Transverse colon (tissue), 4 donors: ENCODE results near the gene MGMT.

Source experiments
- EP300 ChIP-seq: sonication (generic); formaldehyde crosslinking; IDR thresholded peaks from one replicate; pipeline ENCODE4 v1.6.1; 2017; ENCODE audit warnings: antibody characterized with exemption, low read depth
- POLR2A ChIP-seq: fragments of 450-650 bp; IDR thresholded peaks from one replicate; pipeline ENCODE4 v1.6.1; 2016; ENCODE audit warnings: antibody characterized with exemption, mild to moderate bottlenecking, moderate library complexity
- POLR2AphosphoS5 ChIP-seq, 3 donors: sonication (generic); formaldehyde crosslinking; IDR thresholded peaks; one replicate each; pipeline ENCODE4 v1.6.1; 2016; ENCODE audit warnings: antibody characterized with exemption in 3 of 3
- TF ChIP-seq, protein P1 (sequence below), 5 experiments: fragments of 200-600 bp in 3 of 5; fragments of 450-650 bp in 2 of 5; sonication (generic) in 3 of 5; IDR thresholded peaks; 1 replicate in 2 of 5; 2 replicates in 3 of 5; pipeline ENCODE4 v1.5.1; 2016 to 2017; ENCODE audit warnings: antibody characterized with exemption in 5 of 5, inconsistent platforms in 3 of 5, mild to moderate bottlenecking in 2 of 5, moderate library complexity in 1 of 5

DNA sequence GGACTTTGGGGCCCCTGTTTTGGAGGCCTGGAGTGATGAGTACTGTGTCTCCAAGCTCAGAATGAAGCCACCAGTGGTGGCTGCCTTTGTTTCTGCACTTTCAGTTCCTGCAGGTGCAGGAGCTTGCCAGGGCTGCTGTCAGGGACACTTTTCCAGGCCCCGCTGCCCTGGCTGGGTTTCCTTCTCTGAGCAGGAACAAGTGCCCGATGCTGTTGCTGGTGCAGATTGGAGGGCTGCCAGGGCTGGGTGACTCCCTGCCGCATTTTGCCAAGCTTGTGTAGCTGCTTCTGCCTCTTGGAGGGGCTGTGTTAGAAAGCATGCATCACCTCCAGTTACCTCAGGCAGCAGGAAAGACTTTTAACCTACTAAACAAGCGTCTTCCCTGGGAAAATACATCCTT is 211.1 kb downstream of the MGMT start:
- TF ChIP-seq POLR2AphosphoS5 (IDR thresholded peaks at IDR 0.05) (no peak), POLR2A (no peak), EP300 (no peak)
- TF ChIP-seq, protein P1, sequence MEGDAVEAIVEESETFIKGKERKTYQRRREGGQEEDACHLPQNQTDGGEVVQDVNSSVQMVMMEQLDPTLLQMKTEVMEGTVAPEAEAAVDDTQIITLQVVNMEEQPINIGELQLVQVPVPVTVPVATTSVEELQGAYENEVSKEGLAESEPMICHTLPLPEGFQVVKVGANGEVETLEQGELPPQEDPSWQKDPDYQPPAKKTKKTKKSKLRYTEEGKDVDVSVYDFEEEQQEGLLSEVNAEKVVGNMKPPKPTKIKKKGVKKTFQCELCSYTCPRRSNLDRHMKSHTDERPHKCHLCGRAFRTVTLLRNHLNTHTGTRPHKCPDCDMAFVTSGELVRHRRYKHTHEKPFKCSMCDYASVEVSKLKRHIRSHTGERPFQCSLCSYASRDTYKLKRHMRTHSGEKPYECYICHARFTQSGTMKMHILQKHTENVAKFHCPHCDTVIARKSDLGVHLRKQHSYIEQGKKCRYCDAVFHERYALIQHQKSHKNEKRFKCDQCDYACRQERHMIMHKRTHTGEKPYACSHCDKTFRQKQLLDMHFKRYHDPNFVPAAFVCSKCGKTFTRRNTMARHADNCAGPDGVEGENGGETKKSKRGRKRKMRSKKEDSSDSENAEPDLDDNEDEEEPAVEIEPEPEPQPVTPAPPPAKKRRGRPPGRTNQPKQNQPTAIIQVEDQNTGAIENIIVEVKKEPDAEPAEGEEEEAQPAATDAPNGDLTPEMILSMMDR (IDR thresholded peaks at IDR 0.05), result no peak
